H1 (cell line): Measurements from ENCODE around the gene FAAP100. TPM values are rescaled to one million over a fixed set of nuclear protein-coding genes. Genes with fewer than 3 reads are reported as not detected.

Experiments used
- ATF3 ChIP-seq: IDR thresholded peaks from 2 replicates; pipeline ENCODE4 v1.6.1; 2011; ENCODE audit warnings: low read depth, mild to moderate bottlenecking, low read length; ENCODE audit not compliant: insufficient read depth
- CEBPB ChIP-seq: IDR thresholded peaks from 2 replicates; pipeline ENCODE4 v1.6.1; 2012; ENCODE audit warnings: low read depth, low read length
- CHD2 ChIP-seq: IDR thresholded peaks from 2 replicates; pipeline ENCODE4 v1.6.1; 2012; ENCODE audit warnings: low read length, improper control_type of control experiment
- CTCF ChIP-seq, 3 experiments: IDR thresholded peaks; 1 replicate in 2 of 3; 2 replicates in 1 of 3; pipeline versions ENCODE4 v1.5.1 to v1.6.1; 2011; ENCODE audit warnings: low read length in 3 of 3, mild to moderate bottlenecking in 3 of 3, inconsistent platforms in 2 of 3, low read depth in 1 of 3, moderate library complexity in 1 of 3; ENCODE audit not compliant: insufficient read depth in 1 of 3; ENCODE audit errors: control extremely low read depth in 1 of 3
- E2F6 ChIP-seq: IDR thresholded peaks from 2 replicates; pipeline ENCODE4 v1.6.1; 2012; ENCODE audit warnings: inconsistent platforms
- EGR1 ChIP-seq: IDR thresholded peaks from 2 replicates; pipeline ENCODE4 v1.6.1; 2011; ENCODE audit warnings: low read depth, low read length, borderline replicate concordance
- FOSL1 ChIP-seq: IDR thresholded peaks from 2 replicates; pipeline ENCODE4 v1.6.1; 2011; ENCODE audit warnings: mild to moderate bottlenecking, low read depth, low read length, moderate library complexity; ENCODE audit not compliant: insufficient read depth
- GTF2F1 ChIP-seq: IDR thresholded peaks from 2 replicates; pipeline ENCODE4 v1.6.1; 2012; ENCODE audit warnings: low read depth, low read length, improper control_type of control experiment, borderline replicate concordance
- KDM1A ChIP-seq: fragments of 200-600, 300-600 bp; sonication (generic); IDR thresholded peaks from 2 replicates; pipeline ENCODE4 v1.7.1; 2016; ENCODE audit warnings: mild to moderate bottlenecking, low read length, borderline replicate concordance
- KDM5A ChIP-seq: fragments of 200-600 bp; IDR thresholded peaks from 2 replicates; pipeline ENCODE4 v1.7.1; 2012; ENCODE audit warnings: mild to moderate bottlenecking, low read length, inconsistent platforms, mixed read lengths
- MAFK ChIP-seq: IDR thresholded peaks from 2 replicates; pipeline ENCODE4 v1.6.1; 2012; ENCODE audit warnings: low read depth, mild to moderate bottlenecking, improper control_type of control experiment, low read length
- POLR2A ChIP-seq, 2 experiments: IDR thresholded peaks; 1 replicate in 1 of 2; 2 replicates in 1 of 2; pipeline ENCODE4 v1.6.1; 2011; ENCODE audit warnings: low read depth in 2 of 2, low read length in 2 of 2, mild to moderate bottlenecking in 2 of 2; ENCODE audit errors: control extremely low read depth in 1 of 2
- RAD21 ChIP-seq, 2 experiments: IDR thresholded peaks in 1 of 2; conservative IDR thresholded peaks in 1 of 2; 2 replicates each; pipeline ENCODE4 v1.6.1; 2011; ENCODE audit warnings: low read depth in 2 of 2, low read length in 2 of 2, improper control_type of control experiment in 1 of 2, inconsistent platforms in 1 of 2, mild to moderate bottlenecking in 1 of 2, moderate library complexity in 1 of 2
- RXRA ChIP-seq: IDR thresholded peaks from 2 replicates; pipeline ENCODE4 v1.6.1; 2011; ENCODE audit warnings: low read depth, mild to moderate bottlenecking, low read length, moderate library complexity; ENCODE audit not compliant: insufficient read depth
- SIRT6 ChIP-seq: IDR thresholded peaks from one replicate; pipeline ENCODE4 v1.7.1; 2012; ENCODE audit warnings: low read length, inconsistent platforms
- SP1 ChIP-seq: IDR thresholded peaks from 2 replicates; pipeline ENCODE4 v1.6.1; 2011; ENCODE audit warnings: low read depth, low read length
- SP4 ChIP-seq: IDR thresholded peaks from 2 replicates; pipeline ENCODE4 v1.6.1; 2012; ENCODE audit warnings: low read length, inconsistent platforms
- SUZ12 ChIP-seq: fragments of 200-600 bp; sonication (generic); IDR thresholded peaks from 2 replicates; pipeline ENCODE4 v1.6.1; 2012; ENCODE audit warnings: mild to moderate bottlenecking, inconsistent platforms, low read length, moderate library complexity, mixed read lengths
- polyA plus RNA-seq, 7 experiments: library from polyadenylated mRNA; depleted of rRNA in 3 of 7; stranded (reverse) in 5 of 7; unstranded in 2 of 7; fragments of >200 nt in 5 of 7; fragments of 200-250 nt in 2 of 7; gene quantifications; 1 replicate in 5 of 7; 2 replicates in 1 of 7; 4 replicates in 1 of 7; pipeline versions ENCODE4 v1.2.1 to v1.2.3, GENCODE V29; 2011 to 2013; ENCODE audit warnings: missing spikeins in 2 of 7, mixed read lengths in 2 of 7
- total RNA-seq: library from RNA; stranded (reverse); fragmentation: NEBNext Ultra II Directional; extraction: Animal tissue kit (Norgen Biotek cat#: 25700); gene quantifications from 2 replicates; pipeline ENCODE4 v1.2.1, GENCODE V29; 2021

Gene FAAP100
- total and polyA plus RNA-seq, 2 of the 8 experiments (the other 6 are each of a cell fraction or from before 2014, with no cell fraction given), result 23.2 to 41.8 TPM

GRCh38 chr17:81512562-81513371 is 39.4 kb downstream of the FAAP100 start, which contains the start of gene ACTG1 (continued):
- TF ChIP-seq GTF2F1, result peak; percentile 95
- no peak for TF ChIP-seq CEBPB
- TF ChIP-seq POLR2A (IDR thresholded peaks at IDR 0.05; ENCODE audit: control extremely low read depth in 1 of 2, low read depth in 2 of 2, low read length in 2 of 2), result peak; percentile 97
- no peak for TF ChIP-seq SIRT6
- TF ChIP-seq FOSL1, result no peak
- TF ChIP-seq KDM1A, result no peak
- TF ChIP-seq SP4, result no peak
- no peak for TF ChIP-seq MAFK
- 0 out of 2 replicates have a peak, but pooled peaks have one; percentile 10 for TF ChIP-seq CHD2
- TF ChIP-seq E2F6, result no peak
- peak; percentile 64; the same call in 1 of the 2 replicates for TF ChIP-seq SP1
- no peak; the same call in 1 of the 2 replicates for TF ChIP-seq SUZ12
- TF ChIP-seq RXRA, result no peak
- TF ChIP-seq CTCF (IDR thresholded peaks at IDR 0.05; ENCODE audit: control extremely low read depth in 1 of 3, insufficient read depth in 1 of 3, low read depth in 1 of 3, low read length in 3 of 3), result no peak
- TF ChIP-seq EGR1, result peak; percentile 13; the same call in 1 of the 2 replicates
- no peak for TF ChIP-seq ATF3
- TF ChIP-seq KDM5A, result no peak
- no peak for TF ChIP-seq RAD21 (IDR thresholded peaks at IDR 0.05 in 1 of 2, conservative IDR thresholded peaks at IDR 0.05 in 1 of 2; ENCODE audit: low read depth in 2 of 2, low read length in 2 of 2)
